HepG2 (cell line): ENCODE data around the gene RUNDC1. TPM values are rescaled to one million over a fixed set of nuclear protein-coding genes. Genes with fewer than 3 reads are reported as not detected.
A peak's percentile ranks its signal among the peaks of the same experiment; 100 is the strongest.

Experiments
- ATAC-seq: fragments of 200-7000 bp; cut with Tn5 transposase; 3 replicates; pipeline ENCODE4 v1.9.1; 2020; ENCODE audit warnings: mild to moderate bottlenecking, moderate library complexity
- BruUV-seq: library from RNA; stranded (reverse); fragments of 400-500 nt; replicated peaks from 2 replicates; lab custom pipeline; 2021; lab: Mats Ljungman, UMichigan
- CTCF ChIA-PET: fragments of 300-600 bp; formaldehyde crosslinking; extraction: SDS; loops from one replicate; lab custom pipeline; 2021; ENCODE audit warnings: low total read pairs, inconsistent platforms, low intra/inter-chr PET ratio; lab: Yijun Ruan, JAX
- POLR2A ChIA-PET: fragments of 350-600 bp; sonication (Branson Sonifier 250); formaldehyde crosslinking; loops from one replicate; lab custom pipeline; 2020; ENCODE audit warnings: antibody characterized with exemption, inconsistent platforms; lab: Yijun Ruan, JAX
- DNase-seq: peaks from one replicate; pipeline ENCODE4 v3.0.0-alpha.2; 2015; ENCODE audit warnings: low spot score
- FAIRE-seq: peaks from 3 replicates; lab custom pipeline; 2011; peaks lifted over from hg19 to GRCh38; lab: Jason Lieb, UNC
- H2AFZ ChIP-seq: one replicate; pipeline ENCODE4 v1.6.1; 2011; ENCODE audit warnings: low read length, inconsistent platforms
- H3K27ac ChIP-seq: fragments of 300-600 bp; 3 replicates; pipeline ENCODE4 v1.8.0; 2011; ENCODE audit warnings: mixed run types, mild to moderate bottlenecking, mixed read lengths, low read length, inconsistent platforms; ENCODE audit not compliant: insufficient read depth; ENCODE audit errors: extremely low read length
- H3K27me3 ChIP-seq, 2 experiments: fragments of 200-600 bp in 1 of 2; 2 replicates in 1 of 2; 3 replicates in 1 of 2; pipeline versions ENCODE4 v1.6.0 to v1.8.0; 2011; ENCODE audit warnings: low read length in 2 of 2, mild to moderate bottlenecking in 2 of 2, moderate library complexity in 2 of 2, inconsistent platforms in 1 of 2; ENCODE audit not compliant: insufficient read depth in 2 of 2, control insufficient read depth in 1 of 2
- H3K36me3 ChIP-seq, 2 experiments: fragments of 200-600 bp in 1 of 2; replicated peaks in 1 of 2; 2 replicates in 1 of 2; 3 replicates in 1 of 2; pipeline versions ENCODE4 v1.5.1 to v1.8.0; 2011; ENCODE audit warnings: low read length in 2 of 2, inconsistent platforms in 1 of 2; ENCODE audit not compliant: insufficient read depth in 2 of 2, control insufficient read depth in 1 of 2
- H3K4me1 ChIP-seq: 2 replicates; pipeline ENCODE4 v1.5.1; 2012; ENCODE audit warnings: low read length, inconsistent platforms; ENCODE audit not compliant: insufficient read depth
- H3K4me2 ChIP-seq: 2 replicates; pipeline ENCODE4 v1.6.0; 2011; ENCODE audit warnings: low read depth, low read length, inconsistent platforms
- H3K4me3 ChIP-seq, 3 experiments: fragments of 200-600 bp in 1 of 3; sonication (generic), shearing (Covaris generic) in 1 of 3; replicated peaks in 1 of 3; 2 replicates each; pipeline ENCODE4 v1.5.1; 2011 to 2016; ENCODE audit warnings: low read length in 3 of 3, inconsistent platforms in 2 of 3, low read depth in 2 of 3, mild to moderate bottlenecking in 2 of 3, control low read depth in 1 of 3, mixed read lengths in 1 of 3; ENCODE audit not compliant: insufficient read depth in 1 of 3
- H3K79me2 ChIP-seq: one replicate; pipeline ENCODE4 v1.6.1; 2011; ENCODE audit warnings: low read length, inconsistent platforms; ENCODE audit not compliant: insufficient read depth
- H3K9ac ChIP-seq: 2 replicates; pipeline ENCODE4 v1.6.0; 2011; ENCODE audit warnings: mild to moderate bottlenecking, low read depth, low read length, inconsistent platforms; ENCODE audit not compliant: insufficient read depth
- H3K9me3 ChIP-seq: 2 replicates; pipeline ENCODE4 v1.5.1; 2012; ENCODE audit warnings: mild to moderate bottlenecking, low read length
- H4K20me1 ChIP-seq: 2 replicates; pipeline ENCODE4 v1.6.0; 2011; ENCODE audit warnings: inconsistent platforms, mild to moderate bottlenecking, low read length, moderate library complexity; ENCODE audit not compliant: insufficient read depth
- AGO2 ChIP-seq: fragments of 200-400 bp; formaldehyde crosslinking; optimal IDR thresholded peaks from 2 replicates; pipeline ENCODE3; 2017; ENCODE audit warnings: mild to moderate bottlenecking, low read depth, low read length, moderate library complexity
- CHD4 ChIP-seq: fragments of 200-600 bp; sonication (generic); IDR thresholded peaks from 2 replicates; pipeline ENCODE4 v1.7.0; 2017; ENCODE audit warnings: mild to moderate bottlenecking, low read length, borderline replicate concordance
- RFX1 ChIP-seq: fragments of 450-650 bp; IDR thresholded peaks from 2 replicates; pipeline ENCODE4 v1.6.1; 2017
- RFX3 ChIP-seq: IDR thresholded peaks from 2 replicates; pipeline ENCODE4 v1.6.1; 2016; ENCODE audit warnings: missing biosample characterization, missing genetic modification reagents
- ZFP1 ChIP-seq: IDR thresholded peaks from 2 replicates; pipeline ENCODE4 v1.6.1; 2016
- ZNF432 ChIP-seq: sonication (generic); formaldehyde crosslinking; IDR thresholded peaks from 2 replicates; pipeline ENCODE4 v1.5.0; 2020; ENCODE audit warnings: missing genetic modification reagents, mild to moderate bottlenecking, borderline replicate concordance
- ZNF687 ChIP-seq: sonication (generic); formaldehyde crosslinking; IDR thresholded peaks from 2 replicates; pipeline ENCODE4 v1.5.1; 2020; ENCODE audit warnings: mild to moderate bottlenecking, missing genetic modification reagents, moderate library complexity
- WGBS: methylation state at CpG from one replicate; pipeline ENCODE4 v1.1.6; 2017; ENCODE audit warnings: low lambda C conversion rate; 5-methylcytosine and 5-hydroxymethylcytosine counted together
- in situ Hi-C: cut with HindIII; loops from 2 replicates; pipeline ENCODE4 v1.10.0; 2017; ENCODE audit warnings: low pct_unique_long_range_greater_than_20kb; ENCODE audit not compliant: extremely low pct_ligation_motif_present
- intact Hi-C: fragments of 100-400 bp; cut with micrococcal nuclease; formaldehyde crosslinking; loops from one replicate; pipeline ENCODE4 v1.10.0; 2022; ENCODE audit not compliant: unreplicated experiment
- polyA plus RNA-seq, 8 experiments: library from polyadenylated mRNA; depleted of rRNA in 3 of 8; stranded (reverse) in 7 of 8; unstranded in 1 of 8; fragments of >200 nt; fragmentation: Illumina TruSeq in 4 of 8; extraction: Trizol in 4 of 8; gene quantifications; 2 replicates each; pipeline versions ENCODE4 v1.2.1 to v1.2.3, GENCODE V29; 2011 to 2016; ENCODE audit warnings: low read depth in 4 of 8, missing spikeins in 1 of 8, mixed read lengths in 1 of 8; ENCODE audit not compliant: insufficient read depth in 1 of 8
- total RNA-seq, 5 experiments: library from RNA; depleted of rRNA; stranded (reverse); fragments of >200 nt; fragmentation: Illumina TruSeq; extraction: Trizol; gene quantifications; 2 replicates each; pipeline ENCODE4 v1.2.3, GENCODE V29; 2016; ENCODE audit warnings: low read depth in 1 of 5

The RUNDC1 gene
- total and polyA plus RNA-seq, 2 of the 13 experiments (the other 11 are each of a cell fraction or from before 2014, with no cell fraction given) = 10.3 to 11.4 TPM

- no peak overlapping the region for H3K4me2 ChIP-seq
- ATAC-seq = no peak
- CTCF ChIA-PET = no interaction called here
- no peaks in the 10 kb centered on the region for H3K9me3 ChIP-seq
- in situ Hi-C loops = no loop called here
- H3K9ac ChIP-seq = no peak overlapping the region
- DNase-seq = no peak
- intact Hi-C loops = no loop called here
- FAIRE-seq = no peak
- POLR2A ChIA-PET = interaction anchor here (0.6 to 4.5 kb wide), 3 partner anchors 7 to 630 kb away, joined by 3 to 55 read pairs (median 7); partner anchors contain the start of genes RPL27 and STAT3
- 97% methylated on average over 17 of the region's 19 CpGs for WGBS
- H3K27ac ChIP-seq = no peak overlapping the region
- H2AFZ ChIP-seq = no peak overlapping the region
- no peaks in the 10 kb centered on the region; a peak in 1 of 5 replicates for H3K27me3 ChIP-seq
- no peak overlapping the region for H3K4me3 ChIP-seq
- H3K36me3 ChIP-seq = peaks cover 30 to 63% of the 10 kb centered on the region in 2 experiments
- TF ChIP-seq ZNF432 (CRISPR knock-in tag) (no peak), ZFP1 (CRISPR knock-in tag) (no peak), RFX1 (peak; percentile 81), CHD4 (no peak), RFX3 (CRISPR knock-in tag) (peak; percentile 65), AGO2 (peak; percentile 33), ZNF687 (peak; percentile 33)
- H4K20me1 ChIP-seq = no peaks in the 10 kb centered on the region
- peaks cover 26% of the 10 kb centered on the region for H3K79me2 ChIP-seq
- H3K4me1 ChIP-seq = peaks cover 62% of the 10 kb centered on the region
- BruUV-seq = no TSS peak
Measured at GRCh38 chr17:43018008-43018853, 37.9 kb downstream of the RUNDC1 start.
